Astrocyte (in vitro differentiated cells and primary cell): ENCODE measurements around the gene FAM227B. TPM values are rescaled to one million over a fixed set of nuclear protein-coding genes. Genes with fewer than 3 reads are reported as not detected.

ENCODE experiments used
- DNase-seq: peaks from one replicate; pipeline ENCODE4 v3.0.0-alpha.2; 2010; ENCODE audit warnings: low read depth
- FAIRE-seq: peaks from 2 replicates; lab custom pipeline; 2011; peaks lifted over from hg19 to GRCh38; lab: Jason Lieb, UNC
- H2AFZ ChIP-seq: 2 replicates; pipeline ENCODE4 v1.6.0; 2012; ENCODE audit warnings: low read depth, low read length, inconsistent platforms
- H3K27ac ChIP-seq: 2 replicates; pipeline ENCODE4 v1.5.1; 2011; ENCODE audit warnings: low read depth, low read length, inconsistent platforms
- H3K27me3 ChIP-seq: 2 replicates; pipeline ENCODE4 v1.6.0; 2011; ENCODE audit warnings: low read length, inconsistent platforms; ENCODE audit not compliant: insufficient read depth
- H3K36me3 ChIP-seq: 2 replicates; pipeline ENCODE4 v1.5.1; 2011; ENCODE audit warnings: low read length, inconsistent platforms; ENCODE audit not compliant: insufficient read depth
- H3K4me1 ChIP-seq: 2 replicates; pipeline ENCODE4 v1.5.1; 2011; ENCODE audit warnings: low read length, inconsistent platforms; ENCODE audit not compliant: insufficient read depth
- H3K4me2 ChIP-seq: 2 replicates; pipeline ENCODE4 v1.6.0; 2012; ENCODE audit warnings: low read length, inconsistent platforms
- H3K4me3 ChIP-seq: 2 replicates; pipeline ENCODE4 v1.5.1; 2011; ENCODE audit warnings: low read depth, mild to moderate bottlenecking, low read length, inconsistent platforms; ENCODE audit not compliant: insufficient read depth
- H3K79me2 ChIP-seq: 2 replicates; pipeline ENCODE4 v1.6.0; 2012; ENCODE audit warnings: mild to moderate bottlenecking, low read length, inconsistent platforms; ENCODE audit not compliant: insufficient read depth
- H3K9ac ChIP-seq: 2 replicates; pipeline ENCODE4 v1.6.0; 2012; ENCODE audit warnings: mild to moderate bottlenecking, low read length, inconsistent platforms
- H3K9me3 ChIP-seq: 2 replicates; pipeline ENCODE4 v1.5.1; 2012; ENCODE audit warnings: low read depth, mild to moderate bottlenecking, low read length, inconsistent platforms; ENCODE audit not compliant: insufficient read depth
- H4K20me1 ChIP-seq: 2 replicates; pipeline ENCODE4 v1.6.0; 2012; ENCODE audit warnings: low read length, inconsistent platforms; ENCODE audit not compliant: insufficient read depth
- H3K27ac Mint-ChIP-seq: one replicate; pipeline ENCODE4 v1.8.0; 2021; ENCODE audit warnings: mild to moderate bottlenecking, mixed read lengths; ENCODE audit not compliant: unreplicated experiment
- H3K27me3 Mint-ChIP-seq: one replicate; pipeline ENCODE4 v1.8.0; 2021; ENCODE audit warnings: low read depth, mixed read lengths; ENCODE audit not compliant: unreplicated experiment
- H3K36me3 Mint-ChIP-seq: one replicate; pipeline ENCODE4 v1.8.0; 2021; ENCODE audit warnings: low read depth, mixed read lengths; ENCODE audit not compliant: unreplicated experiment
- H3K4me1 Mint-ChIP-seq: one replicate; pipeline ENCODE4 v1.8.0; 2021; ENCODE audit warnings: low read depth, mixed read lengths; ENCODE audit not compliant: unreplicated experiment
- H3K4me3 Mint-ChIP-seq: one replicate; pipeline ENCODE4 v1.8.0; 2021; ENCODE audit warnings: mild to moderate bottlenecking, moderate library complexity, mixed read lengths; ENCODE audit not compliant: unreplicated experiment
- H3K9me3 Mint-ChIP-seq: one replicate; pipeline ENCODE4 v1.8.0; 2021; ENCODE audit warnings: mild to moderate bottlenecking, mixed read lengths; ENCODE audit not compliant: unreplicated experiment
- EZH2 ChIP-seq: IDR thresholded peaks from 2 replicates; pipeline ENCODE4 v1.6.1; 2012; ENCODE audit warnings: mild to moderate bottlenecking, low read length, inconsistent platforms; ENCODE audit not compliant: insufficient read depth
- total RNA-seq: library from RNA; stranded (reverse); gene quantifications from 2 replicates; pipeline ENCODE4 v1.2.1, GENCODE V29; 2021
- TF ChIP-seq, protein P1 (sequence below): IDR thresholded peaks from 2 replicates; pipeline ENCODE4 v1.5.1; 2011; ENCODE audit warnings: low read depth, mild to moderate bottlenecking, inconsistent platforms, low read length, moderate library complexity; ENCODE audit not compliant: insufficient read depth

FAM227B gene
- total RNA-seq, 1 donor from 2014 or later: 5.7 TPM

DNA sequence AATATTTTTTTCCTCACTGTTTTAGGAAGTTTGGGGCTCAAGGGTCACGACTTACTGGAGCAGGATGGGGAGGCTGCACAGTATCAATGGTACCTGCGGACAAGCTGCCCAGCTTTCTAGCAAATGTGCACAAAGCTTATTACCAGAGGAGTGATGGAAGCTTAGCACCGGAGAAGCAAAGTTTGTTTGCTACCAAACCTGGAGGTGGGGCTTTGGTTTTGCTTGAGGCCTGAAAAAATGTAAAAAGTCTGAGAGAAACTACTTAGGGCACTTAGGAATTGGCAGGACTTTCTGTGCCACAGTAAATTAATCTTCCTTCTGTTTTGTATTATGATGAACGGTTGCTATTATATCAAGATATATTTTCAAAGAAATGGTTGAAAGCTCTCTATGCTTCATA is 292.7 kb downstream of the FAM227B start:
- no peak overlapping the region for H2AFZ ChIP-seq
- no peak overlapping the region for H3K4me2 ChIP-seq
- H3K36me3 ChIP-seq: peaks cover 3% of the 10 kb centered on the region
- H3K4me3 ChIP-seq: no peak overlapping the region
- no peak overlapping the region for H3K4me3 Mint-ChIP-seq
- no peaks in the 10 kb centered on the region for H3K9me3 ChIP-seq
- DNase-seq: no peak
- H3K27ac Mint-ChIP-seq: no peak overlapping the region
- no peaks in the 10 kb centered on the region for H3K4me1 ChIP-seq
- H3K79me2 ChIP-seq: no peaks in the 10 kb centered on the region
- no peak overlapping the region for H3K27ac ChIP-seq
- no peaks in the 10 kb centered on the region for H3K27me3 ChIP-seq
- H3K4me1 Mint-ChIP-seq: peaks cover 8% of the 10 kb centered on the region
- H3K36me3 Mint-ChIP-seq: peaks cover 2% of the 10 kb centered on the region
- FAIRE-seq: no peak
- no peak overlapping the region for H3K9ac ChIP-seq
- no peak for TF ChIP-seq EZH2
- TF ChIP-seq, protein P1, sequence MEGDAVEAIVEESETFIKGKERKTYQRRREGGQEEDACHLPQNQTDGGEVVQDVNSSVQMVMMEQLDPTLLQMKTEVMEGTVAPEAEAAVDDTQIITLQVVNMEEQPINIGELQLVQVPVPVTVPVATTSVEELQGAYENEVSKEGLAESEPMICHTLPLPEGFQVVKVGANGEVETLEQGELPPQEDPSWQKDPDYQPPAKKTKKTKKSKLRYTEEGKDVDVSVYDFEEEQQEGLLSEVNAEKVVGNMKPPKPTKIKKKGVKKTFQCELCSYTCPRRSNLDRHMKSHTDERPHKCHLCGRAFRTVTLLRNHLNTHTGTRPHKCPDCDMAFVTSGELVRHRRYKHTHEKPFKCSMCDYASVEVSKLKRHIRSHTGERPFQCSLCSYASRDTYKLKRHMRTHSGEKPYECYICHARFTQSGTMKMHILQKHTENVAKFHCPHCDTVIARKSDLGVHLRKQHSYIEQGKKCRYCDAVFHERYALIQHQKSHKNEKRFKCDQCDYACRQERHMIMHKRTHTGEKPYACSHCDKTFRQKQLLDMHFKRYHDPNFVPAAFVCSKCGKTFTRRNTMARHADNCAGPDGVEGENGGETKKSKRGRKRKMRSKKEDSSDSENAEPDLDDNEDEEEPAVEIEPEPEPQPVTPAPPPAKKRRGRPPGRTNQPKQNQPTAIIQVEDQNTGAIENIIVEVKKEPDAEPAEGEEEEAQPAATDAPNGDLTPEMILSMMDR: no peak
- no peaks in the 10 kb centered on the region for H3K27me3 Mint-ChIP-seq
- H3K9me3 Mint-ChIP-seq: no peaks in the 10 kb centered on the region
- peaks cover 3% of the 10 kb centered on the region for H4K20me1 ChIP-seq

GRCh38 chr15:49323207-49323606 is 297.4 kb downstream of the FAM227B start:
- Mint-ChIP-seq H3K36me3 (peaks cover 19% of the 10 kb centered on the region), H3K4me3 (no peak overlapping the region), H3K9me3 (no peaks in the 10 kb centered on the region), H3K27me3 (no peaks in the 10 kb centered on the region), H3K4me1 (peaks cover 3% of the 10 kb centered on the region), H3K27ac (no peak overlapping the region)
- FAIRE-seq (no peak), DNase-seq (peak; percentile 16)
- H3K4me3 ChIP-seq: no peak overlapping the region
- H2AFZ ChIP-seq: no peak overlapping the region
- no peak overlapping the region for H3K9ac ChIP-seq
- H4K20me1 ChIP-seq: peaks cover 4% of the 10 kb centered on the region
- no peak overlapping the region for H3K27ac ChIP-seq
- no peaks in the 10 kb centered on the region for H3K79me2 ChIP-seq
- no peaks in the 10 kb centered on the region for H3K27me3 ChIP-seq
- H3K4me1 ChIP-seq: no peaks in the 10 kb centered on the region
- TF ChIP-seq, protein P1: no peak
- no peak for TF ChIP-seq EZH2
- no peak overlapping the region for H3K4me2 ChIP-seq
- H3K36me3 ChIP-seq: peaks cover 6% of the 10 kb centered on the region
- H3K9me3 ChIP-seq: no peaks in the 10 kb centered on the region

- no peak overlapping the region for H2AFZ ChIP-seq
- H3K4me3 ChIP-seq: no peak overlapping the region
- no peaks in the 10 kb centered on the region for H3K27me3 ChIP-seq
- Mint-ChIP-seq H3K4me3 (no peak overlapping the region), H3K27ac (no peak overlapping the region), H3K36me3 (peaks cover 19% of the 10 kb centered on the region), H3K27me3 (no peaks in the 10 kb centered on the region), H3K9me3 (peaks cover 2% of the 10 kb centered on the region), H3K4me1 (peaks cover 3% of the 10 kb centered on the region)
- no peak overlapping the region for H3K27ac ChIP-seq
- no peak overlapping the region for H3K4me2 ChIP-seq
- DNase-seq (no peak), FAIRE-seq (no peak)
- no peaks in the 10 kb centered on the region for H3K79me2 ChIP-seq
- no peaks in the 10 kb centered on the region for H3K9me3 ChIP-seq
- H3K36me3 ChIP-seq: peaks cover 6% of the 10 kb centered on the region
- H3K4me1 ChIP-seq: no peaks in the 10 kb centered on the region
- peaks cover 4% of the 10 kb centered on the region for H4K20me1 ChIP-seq
- TF ChIP-seq, protein P1: no peak
- no peak for TF ChIP-seq EZH2
- no peak overlapping the region for H3K9ac ChIP-seq
These were observed 300.3 kb downstream of the FAM227B start for GRCh38 chr15:49320351-49320750.
